HCT116 (cell line): ENCODE results near the gene SLC40A1.

Source experiments
- EGR1 ChIP-seq: IDR thresholded peaks from 2 replicates; pipeline ENCODE4 v1.6.1; 2012; ENCODE audit warnings: low read depth
- POLR2A ChIP-seq: IDR thresholded peaks from 2 replicates; pipeline ENCODE4 v1.7.0; 2011; ENCODE audit warnings: borderline replicate concordance; ENCODE audit not compliant: insufficient read depth, insufficient read length; ENCODE audit errors: extremely low read depth
- YY1 ChIP-seq: IDR thresholded peaks from 2 replicates; pipeline ENCODE4 v1.6.1; 2011; ENCODE audit warnings: low read length, low read depth, moderate library complexity, mild to moderate bottlenecking; ENCODE audit not compliant: insufficient replicate concordance; ENCODE audit errors: extremely low read depth
- TF ChIP-seq, protein P1 (sequence below), 3 experiments: fragments of 200-600 bp in 1 of 3; sonication (generic) in 1 of 3; IDR thresholded peaks in 2 of 3; conservative IDR thresholded peaks in 1 of 3; 2 replicates each; pipeline ENCODE4 v1.5.1; 2012 to 2017; ENCODE audit warnings: low read depth in 2 of 3, low read length in 2 of 3, antibody characterized with exemption in 1 of 3, borderline replicate concordance in 1 of 3, control low read depth in 1 of 3, mild to moderate bottlenecking in 1 of 3, mixed read lengths in 1 of 3, mixed run types in 1 of 3, moderate library complexity in 1 of 3; ENCODE audit not compliant: insufficient read depth in 1 of 3

GRCh38 chr2:189579585-189580186 lies 900 bp downstream of the SLC40A1 start:
- TF ChIP-seq POLR2A: no peak
- no peak for TF ChIP-seq EGR1
- TF ChIP-seq, protein P1, sequence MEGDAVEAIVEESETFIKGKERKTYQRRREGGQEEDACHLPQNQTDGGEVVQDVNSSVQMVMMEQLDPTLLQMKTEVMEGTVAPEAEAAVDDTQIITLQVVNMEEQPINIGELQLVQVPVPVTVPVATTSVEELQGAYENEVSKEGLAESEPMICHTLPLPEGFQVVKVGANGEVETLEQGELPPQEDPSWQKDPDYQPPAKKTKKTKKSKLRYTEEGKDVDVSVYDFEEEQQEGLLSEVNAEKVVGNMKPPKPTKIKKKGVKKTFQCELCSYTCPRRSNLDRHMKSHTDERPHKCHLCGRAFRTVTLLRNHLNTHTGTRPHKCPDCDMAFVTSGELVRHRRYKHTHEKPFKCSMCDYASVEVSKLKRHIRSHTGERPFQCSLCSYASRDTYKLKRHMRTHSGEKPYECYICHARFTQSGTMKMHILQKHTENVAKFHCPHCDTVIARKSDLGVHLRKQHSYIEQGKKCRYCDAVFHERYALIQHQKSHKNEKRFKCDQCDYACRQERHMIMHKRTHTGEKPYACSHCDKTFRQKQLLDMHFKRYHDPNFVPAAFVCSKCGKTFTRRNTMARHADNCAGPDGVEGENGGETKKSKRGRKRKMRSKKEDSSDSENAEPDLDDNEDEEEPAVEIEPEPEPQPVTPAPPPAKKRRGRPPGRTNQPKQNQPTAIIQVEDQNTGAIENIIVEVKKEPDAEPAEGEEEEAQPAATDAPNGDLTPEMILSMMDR (IDR thresholded peaks at IDR 0.05 in 2 of 3, conservative IDR thresholded peaks at IDR 0.05 in 1 of 3; ENCODE audit: borderline replicate concordance in 1 of 3, insufficient read depth in 1 of 3, low read depth in 2 of 3, low read length in 2 of 3): no peak
- no peak for TF ChIP-seq YY1
